Stimulated activated CD8-positive, alpha-beta memory T cell treated with anti-CD3 and anti-CD28 coated beads, Interleukin-4, amount 100 ng/mL, for 24 hours (primary cell): ENCODE data around the gene ZDHHC22.

Source experiments
- DNase-seq: peaks from one replicate; pipeline ENCODE4 v3.0.0-alpha.2; 2020; ENCODE audit warnings: low read depth

ZDHHC22 gene

GRCh38 chr14:77103951-77104350 is 37.6 kb downstream of the ZDHHC22 start:
- no peak for DNase-seq

GRCh38 chr14:77103475-77103874 is 38.1 kb downstream of the ZDHHC22 start:
- no peak for DNase-seq

- DNase-seq, result no peak
Observed at GRCh38 chr14:77102154-77102553, 39.4 kb downstream of the ZDHHC22 start.

- DNase-seq, result no peak
Observed at GRCh38 chr14:77100961-77101360, 40.6 kb downstream of the ZDHHC22 start.

GRCh38 chr14:77099425-77100167 is 42.0 kb downstream of the ZDHHC22 start:
- no peak for DNase-seq

DNA sequence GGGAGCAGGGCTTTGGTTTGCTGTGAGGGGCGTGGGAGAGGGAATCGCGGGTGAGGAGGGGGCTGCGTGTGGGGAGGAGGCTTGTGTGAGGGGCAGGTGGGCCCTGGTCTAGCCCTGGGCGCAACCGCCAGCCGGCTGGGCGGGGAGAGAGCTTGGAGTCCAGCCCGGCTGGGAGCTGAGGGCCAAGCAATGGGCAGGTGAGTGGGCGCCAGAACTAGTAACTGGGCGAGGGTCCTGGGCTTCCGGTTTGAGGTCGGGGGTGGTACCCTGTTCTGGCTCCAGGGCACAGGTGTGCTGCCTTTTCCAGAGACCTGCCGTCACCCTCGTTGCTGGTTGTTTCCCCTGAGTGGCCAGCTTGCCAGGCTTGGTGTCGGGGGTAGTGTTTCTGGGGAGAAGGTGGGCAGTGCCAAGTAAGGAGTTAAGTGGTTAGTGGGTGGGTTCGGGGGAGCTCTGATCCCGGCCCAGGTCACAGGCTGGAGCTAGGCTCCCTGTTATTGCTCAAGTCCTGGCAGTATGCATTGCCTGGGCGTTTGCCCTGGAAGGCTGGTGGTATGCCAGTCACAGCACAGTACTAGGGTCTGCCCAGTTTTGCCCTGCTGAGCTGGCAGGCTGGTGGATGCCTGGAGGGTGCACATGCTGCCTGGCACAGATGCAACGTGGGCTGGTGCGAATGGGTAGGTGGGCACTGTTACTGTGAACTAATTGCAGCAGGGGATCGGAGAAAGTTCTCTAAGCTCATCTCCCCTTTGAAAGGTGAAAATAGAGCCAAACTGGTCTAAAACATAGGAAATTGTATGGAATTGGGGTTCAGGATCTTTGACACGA is 42.9 kb downstream of the ZDHHC22 start:
- no peak for DNase-seq

DNA sequence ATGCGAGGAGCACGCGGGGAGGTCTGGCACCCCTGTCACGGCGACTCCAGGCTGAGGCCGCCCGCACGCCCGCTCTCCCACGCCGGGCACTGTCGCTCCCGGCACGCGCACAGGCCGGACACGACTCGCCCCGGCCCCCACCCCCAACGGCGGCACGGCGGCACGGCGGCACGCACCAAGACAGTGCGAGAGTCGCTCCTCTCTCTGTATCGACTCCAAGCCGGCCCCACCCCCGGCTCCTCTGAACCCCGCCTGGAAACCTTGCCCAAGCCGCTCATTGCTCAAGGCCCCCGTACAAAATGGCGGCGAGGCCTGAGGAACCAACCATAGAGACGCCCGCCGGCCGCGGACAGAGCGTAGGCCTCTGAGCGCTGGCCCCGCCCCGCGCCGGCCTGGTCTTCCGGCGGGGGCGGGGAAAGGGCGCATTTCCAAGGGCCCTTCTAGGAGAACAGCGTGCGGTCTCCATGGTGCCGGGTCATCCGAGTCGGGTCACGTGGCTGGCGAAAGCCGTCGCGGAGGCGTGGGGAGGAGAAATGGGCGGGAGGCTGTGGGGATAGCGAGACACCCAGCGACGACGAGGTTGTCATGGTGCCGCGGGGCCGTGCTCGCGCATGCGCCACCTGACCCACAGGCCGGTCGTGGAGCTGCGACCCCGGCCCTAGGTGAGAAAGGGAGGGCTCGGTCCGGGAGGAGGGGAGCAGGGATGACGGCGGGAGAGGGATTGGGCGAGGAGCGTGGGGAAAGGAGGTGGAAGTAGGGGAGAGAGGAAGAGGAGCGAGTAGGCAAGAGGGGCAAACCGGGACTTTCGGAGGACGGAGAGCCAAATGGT is 43.7 kb downstream of the ZDHHC22 start, which contains the start of gene CIPC:
TSS of gene CIPC (plus strand) at position 559 of the 829 bp plus-strand sequence. CDS start 7,451 bp downstream, outside the sequence.
- peak; percentile 99 for DNase-seq

DNA sequence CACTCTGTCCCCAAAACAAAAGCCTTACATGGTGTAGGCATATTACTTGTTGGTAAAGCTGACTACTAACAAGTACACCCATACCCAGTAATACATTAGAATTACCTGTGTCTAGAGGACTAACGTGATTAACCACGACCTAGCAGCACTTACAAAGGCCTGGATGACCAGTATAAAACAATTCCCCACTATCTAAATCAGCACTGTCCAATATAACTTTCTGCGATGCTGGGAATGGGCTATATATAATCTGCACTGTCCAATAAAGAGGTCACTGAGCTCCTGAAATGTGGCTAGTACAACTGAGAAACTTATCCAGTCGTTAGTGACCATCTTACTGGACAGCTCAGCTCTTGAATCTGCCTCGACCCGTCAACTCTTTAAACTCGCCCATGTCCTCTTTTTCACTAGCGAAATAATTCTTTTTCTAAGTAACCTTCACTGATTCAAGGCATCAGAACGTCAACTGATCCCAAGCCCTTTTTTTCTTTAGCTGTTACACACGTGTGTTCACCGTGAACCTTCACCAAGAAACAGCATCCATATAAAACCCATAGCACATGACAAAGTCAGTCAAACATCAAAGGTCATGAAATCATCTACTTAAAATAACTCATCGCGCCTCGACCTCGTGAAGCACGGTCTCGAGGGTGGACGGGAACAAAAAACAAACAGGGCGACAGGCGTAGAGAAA is 44.4 kb downstream of the ZDHHC22 start:
- DNase-seq, result no peak

DNA sequence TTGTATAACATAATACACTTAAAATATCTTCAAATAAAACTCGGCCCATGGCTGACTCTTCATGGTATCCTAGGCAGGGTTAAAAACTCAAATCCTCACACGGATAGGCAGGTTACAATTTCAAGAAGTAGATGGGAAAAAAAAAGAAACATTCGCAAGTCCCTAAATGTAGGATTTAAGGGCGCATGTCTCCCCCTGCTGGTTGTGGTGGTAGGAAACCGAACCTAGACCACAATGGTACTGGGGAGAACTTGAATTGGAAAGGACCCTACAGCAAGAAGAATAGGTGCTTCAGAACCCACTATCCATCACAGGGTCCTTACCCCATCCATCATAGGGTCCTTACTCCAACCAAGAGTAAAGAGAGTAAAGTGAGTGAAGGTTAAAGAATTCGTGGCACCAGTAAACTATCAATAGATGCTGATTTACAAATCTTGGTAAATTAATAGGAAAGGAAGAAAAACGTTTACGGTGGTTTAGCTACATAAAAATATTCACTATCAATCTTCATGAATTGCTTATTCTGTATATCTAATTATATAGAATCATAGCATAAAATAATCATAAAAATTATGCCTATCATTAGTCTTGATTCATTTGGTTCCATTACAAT is 46.8 kb downstream of the ZDHHC22 start:
- peak; percentile 71 for DNase-seq

DNA sequence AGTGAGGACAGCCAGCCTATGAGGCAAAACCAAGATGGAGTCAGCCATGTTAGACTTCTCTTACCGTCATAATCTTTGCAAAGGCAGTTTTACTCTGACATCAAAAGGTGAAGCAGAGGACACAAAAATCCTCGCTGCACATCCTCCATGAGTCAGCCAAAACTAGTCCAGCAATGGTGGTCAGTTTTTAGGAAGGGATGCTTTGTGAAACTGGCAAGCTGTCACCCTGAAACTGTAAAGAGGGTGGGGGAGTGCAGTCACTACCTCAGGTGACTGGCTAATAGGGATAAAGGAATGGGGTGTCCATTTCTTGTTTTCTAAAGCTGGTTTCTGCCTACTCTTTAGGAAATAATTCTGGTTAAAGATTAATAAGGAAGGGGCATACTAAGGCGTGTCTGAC is 48.9 kb downstream of the ZDHHC22 start:
- no peak for DNase-seq

GRCh38 chr14:77091518-77091917 is 50.1 kb downstream of the ZDHHC22 start:
- DNase-seq, result no peak

DNA sequence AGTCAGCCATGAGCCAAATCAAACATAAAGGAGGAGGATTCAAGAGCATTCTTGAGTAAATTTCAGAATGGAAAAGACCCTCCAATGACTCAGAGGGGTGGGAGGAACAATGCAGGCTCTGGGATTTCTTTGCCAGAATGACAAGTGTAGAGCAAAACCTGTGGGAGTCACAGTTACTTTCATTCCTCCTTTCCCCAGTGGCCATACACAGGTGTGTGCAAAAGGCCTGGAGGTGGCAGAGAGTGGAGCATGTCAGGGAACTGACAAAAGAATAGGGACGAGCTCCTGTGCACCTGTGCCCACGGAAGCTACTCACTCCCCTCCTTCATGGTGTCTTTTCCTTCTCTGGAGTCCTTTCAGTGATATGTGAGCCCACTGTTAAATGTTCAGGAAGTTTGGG is 52.9 kb downstream of the ZDHHC22 start:
- no peak for DNase-seq

- DNase-seq, result no peak
Observed at GRCh38 chr14:77088219-77088618, 53.4 kb downstream of the ZDHHC22 start.

GRCh38 chr14:77087631-77088030 is 54.0 kb downstream of the ZDHHC22 start:
- DNase-seq, result no peak

DNA sequence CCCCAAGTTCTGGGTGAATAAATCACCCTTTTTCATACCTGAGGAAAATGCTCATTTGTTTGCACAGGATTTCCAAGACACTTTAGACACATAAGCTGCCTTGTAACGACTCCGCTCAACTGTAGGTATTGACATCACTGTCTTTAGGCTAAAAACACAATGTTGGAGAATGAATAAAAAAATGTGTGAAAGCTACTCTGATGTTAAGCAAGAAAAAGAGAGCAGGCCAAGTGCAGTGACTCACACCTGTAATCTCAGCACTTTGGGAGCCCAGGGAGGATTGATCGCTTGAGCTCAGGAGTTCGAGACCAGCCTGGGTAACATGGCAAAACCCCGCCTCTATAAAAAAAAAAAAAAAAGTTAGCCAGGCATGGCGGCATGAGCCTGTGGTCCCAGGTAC is 54.6 kb downstream of the ZDHHC22 start:
- no peak for DNase-seq

DNA sequence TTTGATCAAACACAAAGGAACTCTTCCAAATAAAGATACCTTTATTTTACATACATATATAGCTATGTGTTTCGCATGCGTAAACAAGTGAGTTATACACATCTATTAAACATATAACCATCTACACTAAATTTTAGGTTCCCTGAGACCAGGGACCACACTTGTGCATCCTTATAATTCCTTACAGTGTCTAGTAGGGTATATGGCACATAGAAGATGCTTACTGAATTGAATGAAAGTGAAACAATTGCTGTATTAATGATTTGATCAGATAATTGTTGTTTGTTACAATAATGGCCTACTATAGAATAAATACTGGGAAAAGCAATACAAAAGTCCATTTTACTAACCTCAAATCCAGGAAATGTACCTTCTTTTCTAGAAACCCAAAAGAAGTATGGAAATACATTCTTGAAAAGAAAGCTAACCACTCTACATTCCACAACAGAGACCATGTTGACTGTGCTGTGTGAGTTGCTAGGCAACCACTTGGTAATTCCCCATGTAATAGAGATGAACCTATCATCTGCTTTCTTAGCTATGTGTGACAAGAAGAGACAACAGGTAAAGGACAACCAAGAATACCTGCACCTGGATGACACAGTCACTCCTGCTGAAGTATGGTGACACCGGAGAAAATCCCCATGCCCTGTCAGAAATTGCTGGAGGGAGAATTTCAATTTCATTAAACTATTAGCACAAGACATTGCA is 55.4 kb downstream of the ZDHHC22 start:
- DNase-seq, result no peak

DNA sequence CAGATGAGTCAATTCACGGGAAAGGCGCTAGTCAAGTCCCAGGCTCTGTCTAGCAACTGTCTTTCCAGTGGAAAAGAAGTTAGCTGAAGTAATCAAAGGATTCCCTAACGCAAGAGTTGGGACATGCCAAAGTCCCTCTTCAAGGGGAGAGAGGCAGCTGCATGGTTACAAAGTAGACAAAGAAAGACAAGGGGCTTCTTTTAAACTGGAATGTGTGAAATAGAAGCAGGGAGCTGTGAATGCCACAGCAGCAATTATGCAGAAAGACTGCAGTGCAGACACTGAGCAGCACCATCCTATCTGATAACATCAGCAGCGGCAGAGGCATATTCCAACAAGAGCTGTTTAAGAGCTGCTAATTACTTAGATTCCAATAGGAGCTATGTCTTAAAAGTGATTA is 56.1 kb downstream of the ZDHHC22 start:
- DNase-seq, result no peak

- DNase-seq, result no peak
Observed at GRCh38 chr14:77084985-77085384, 56.6 kb downstream of the ZDHHC22 start.

DNA sequence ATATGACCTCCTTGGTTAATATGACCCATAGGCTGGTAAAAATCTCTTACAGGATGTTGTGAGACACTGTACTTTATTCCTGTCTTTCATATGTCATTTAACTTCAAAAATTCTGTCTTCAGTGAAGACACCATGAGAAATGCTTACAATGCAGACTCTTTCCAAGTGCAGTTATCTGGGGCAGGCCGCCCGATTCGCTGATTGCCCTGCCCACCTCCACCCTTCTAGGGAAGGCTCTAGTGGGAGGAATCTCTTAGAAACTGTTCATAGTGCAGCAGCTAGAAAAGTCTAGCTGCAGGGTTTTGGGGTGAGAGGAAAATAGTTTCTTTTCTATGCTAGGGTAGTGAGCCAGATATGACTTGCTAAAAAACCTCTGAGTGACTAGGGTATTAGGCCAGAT is 58.5 kb downstream of the ZDHHC22 start:
- DNase-seq, result no peak

GRCh38 chr14:77082356-77082755 is 59.2 kb downstream of the ZDHHC22 start:
- no peak for DNase-seq
